Mesenteric fat pad (tissue), 1 donor: ENCODE data around the gene PSTK. TPM values are rescaled to one million over a fixed set of nuclear protein-coding genes. Genes with fewer than 3 reads are reported as not detected.

Source experiments
- DNase-seq: peaks from one replicate; pipeline ENCODE4 v3.0.0-alpha.2; 2020; ENCODE audit warnings: low spot score
- total RNA-seq: library from RNA; stranded (reverse); fragmentation: NEBNext Ultra II Directional; extraction: Animal tissue kit (Norgen Biotek cat#: 25700); gene quantifications from one replicate; pipeline ENCODE4 v1.2.1, GENCODE V29; 2021
- donor health status: DM: yes; HTN: yes; CAD: no.

PSTK gene
- total RNA-seq, 1 donor from 2014 or later: 1.9 TPM

DNA sequence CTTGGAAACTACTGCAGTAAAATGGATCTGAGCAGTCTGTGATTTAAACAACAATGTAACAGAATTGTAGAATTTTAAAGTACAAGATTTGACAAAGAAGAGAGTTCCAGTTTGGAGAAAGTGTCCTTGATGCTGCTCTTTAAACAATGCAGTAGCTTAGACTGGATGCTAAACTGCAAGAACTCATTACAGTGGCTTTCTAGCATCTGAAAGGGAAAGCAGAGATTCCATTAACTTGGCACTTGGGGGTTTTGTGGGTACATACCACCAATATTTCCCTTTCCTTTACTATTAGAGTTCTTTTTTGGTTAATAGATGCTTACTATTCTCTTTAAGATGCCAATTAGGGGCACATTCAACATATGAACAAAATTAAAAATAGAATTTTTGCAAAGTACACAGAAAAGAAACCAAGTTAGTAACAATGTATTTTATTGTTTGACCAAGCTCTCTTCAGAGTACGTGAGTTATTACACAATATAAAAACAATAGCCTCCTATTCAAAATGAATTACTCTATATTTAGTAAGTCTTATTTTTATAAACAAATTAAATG is 11.9 kb downstream of the PSTK start:
- no peak for DNase-seq

DNA sequence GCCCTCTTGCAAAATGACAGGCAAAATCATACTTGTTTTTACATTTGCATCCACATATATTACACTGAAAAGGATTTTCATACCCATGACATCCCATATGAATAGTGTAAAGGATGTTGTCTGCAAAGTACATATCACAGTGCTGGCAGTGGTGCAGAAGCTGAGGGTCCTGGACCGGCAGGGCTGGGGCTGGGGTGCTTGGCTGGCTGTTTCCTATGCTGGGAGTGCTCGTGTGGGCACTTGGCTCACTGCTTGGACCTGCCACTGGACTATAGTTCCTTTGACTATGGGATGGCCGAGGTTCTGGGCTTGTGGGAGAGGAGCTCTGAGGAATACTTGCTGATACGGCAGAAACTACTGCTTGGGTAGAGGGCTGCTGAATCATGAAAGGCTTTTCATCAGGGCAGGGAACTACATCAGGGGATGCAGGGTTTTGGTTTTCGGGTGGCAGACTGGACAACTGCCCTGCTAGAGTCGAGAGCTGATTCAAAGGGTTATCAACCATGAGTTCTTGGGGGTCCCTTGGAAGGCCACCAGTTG is 13.7 kb downstream of the PSTK start:
- no peak for DNase-seq

DNA sequence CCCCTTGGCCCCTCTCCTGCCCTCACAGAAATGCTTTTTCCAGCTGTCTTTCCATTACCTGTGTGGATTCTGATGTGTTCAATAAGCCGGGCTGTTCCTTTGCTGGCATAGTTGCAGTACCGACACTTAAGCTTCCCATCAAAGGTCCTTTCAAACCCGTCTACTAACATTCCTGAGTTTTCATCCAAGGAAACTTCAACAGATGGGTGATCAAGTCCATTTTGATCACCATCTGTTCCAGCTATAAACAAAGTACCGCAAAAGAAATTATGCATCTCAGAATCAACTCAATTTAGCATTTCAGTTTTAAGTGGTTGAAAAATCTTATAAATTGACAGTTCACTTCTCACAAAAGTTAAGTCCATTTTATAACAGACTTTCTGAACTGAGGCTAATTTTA is 15.7 kb downstream of the PSTK start:
- DNase-seq: no peak

DNA sequence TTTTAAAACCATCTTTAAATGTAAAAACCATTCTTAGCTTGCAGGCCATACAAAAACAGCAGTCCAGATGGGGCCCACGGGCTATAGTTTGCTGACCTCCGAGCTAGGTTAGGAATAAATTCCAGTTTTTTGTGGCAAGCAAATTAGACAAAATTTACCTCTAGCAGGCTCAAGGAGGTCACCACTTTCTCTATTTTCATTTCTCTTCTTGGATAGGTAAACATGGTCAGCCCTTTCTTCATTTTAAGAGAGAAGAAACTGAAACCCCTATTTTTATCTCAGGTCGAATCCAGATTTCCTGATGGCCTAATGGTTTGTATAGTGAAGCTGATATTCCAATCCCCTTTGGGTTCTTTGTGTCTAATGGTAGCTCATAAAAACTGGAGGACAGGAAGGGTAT is 17.7 kb downstream of the PSTK start:
- no peak for DNase-seq

DNA sequence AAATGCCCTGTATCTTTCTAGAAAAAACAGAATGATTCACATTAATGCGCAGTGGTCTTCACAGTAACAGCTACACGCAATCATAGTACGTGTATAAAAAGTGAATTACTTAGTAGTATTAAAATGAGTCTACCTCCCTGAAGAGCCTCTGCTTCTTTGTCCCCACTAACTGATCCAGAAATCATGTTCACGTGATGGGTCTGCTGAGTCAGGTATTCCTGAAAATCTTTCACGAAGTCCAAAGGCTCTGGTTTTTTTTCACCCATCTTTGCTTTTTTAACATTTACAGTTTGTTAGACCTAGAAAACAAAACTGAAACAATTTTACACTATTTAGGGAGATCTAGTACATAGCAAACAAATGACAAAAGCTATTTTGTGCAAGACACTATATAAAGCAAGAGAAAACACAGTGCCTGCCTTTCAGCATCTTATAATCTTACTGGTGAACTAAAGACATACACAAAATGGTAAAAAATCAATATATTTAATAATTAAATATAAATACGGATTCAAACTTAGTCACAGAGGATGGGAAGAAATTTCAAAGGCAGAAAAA is 18.2 kb downstream of the PSTK start:
- no peak for DNase-seq

DNA sequence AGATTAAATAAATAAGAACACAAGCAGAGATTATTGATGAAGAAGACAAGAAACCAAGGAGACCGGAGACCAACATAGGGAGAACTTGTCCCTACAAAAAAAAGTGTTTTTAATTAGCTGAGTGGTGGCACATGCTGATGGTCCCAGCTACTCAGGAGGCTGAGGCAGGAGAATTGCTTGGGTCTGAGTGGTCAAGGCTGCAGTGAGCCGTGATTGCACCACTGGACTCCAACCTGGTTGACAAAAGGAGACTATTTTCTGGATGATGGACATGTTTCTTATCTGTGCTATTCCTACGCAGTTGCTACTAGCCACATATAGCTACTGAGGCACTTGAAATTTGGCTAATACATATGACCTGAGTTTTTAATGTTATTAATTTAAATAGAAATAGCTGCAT is 18.7 kb downstream of the PSTK start:
- no peak for DNase-seq

DNA sequence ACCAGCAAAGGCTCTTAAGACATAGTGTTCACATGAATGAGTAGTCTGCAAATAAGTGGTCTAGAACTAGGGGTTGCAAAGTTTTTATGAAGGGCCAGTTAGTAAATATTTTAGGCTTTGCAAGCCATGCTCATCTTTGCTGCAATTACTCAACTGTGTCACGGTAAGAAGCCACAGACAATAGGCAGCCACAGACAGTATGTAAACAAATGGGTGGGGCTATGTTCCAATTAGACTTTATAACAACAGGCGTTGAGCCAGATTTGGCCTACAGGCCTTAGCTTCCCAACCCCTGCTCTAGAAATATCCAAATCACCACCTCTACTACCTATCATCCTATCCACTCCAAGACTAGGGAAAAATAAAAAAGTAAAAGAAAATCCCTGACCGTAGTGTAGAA is 19.1 kb downstream of the PSTK start:
- no peak for DNase-seq

DNA sequence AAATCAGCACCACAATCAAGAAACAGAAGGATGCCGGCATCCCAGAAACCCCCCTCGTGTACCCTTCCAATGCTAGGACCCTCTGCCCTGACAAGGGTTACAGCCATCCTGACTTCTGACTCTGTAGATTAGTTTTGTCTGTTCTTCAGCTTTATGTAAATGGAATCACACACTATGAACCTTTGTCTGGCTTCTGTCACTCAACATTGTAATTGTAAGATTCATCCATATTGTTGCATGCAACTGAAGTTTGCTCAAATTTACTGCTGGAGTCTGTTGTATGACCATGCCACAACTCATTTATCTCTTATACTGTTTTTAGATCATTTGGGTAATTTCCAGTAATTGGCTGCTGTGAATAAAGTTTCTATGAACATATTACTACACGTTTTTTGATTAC is 20.0 kb downstream of the PSTK start:
- no peak for DNase-seq

DNA sequence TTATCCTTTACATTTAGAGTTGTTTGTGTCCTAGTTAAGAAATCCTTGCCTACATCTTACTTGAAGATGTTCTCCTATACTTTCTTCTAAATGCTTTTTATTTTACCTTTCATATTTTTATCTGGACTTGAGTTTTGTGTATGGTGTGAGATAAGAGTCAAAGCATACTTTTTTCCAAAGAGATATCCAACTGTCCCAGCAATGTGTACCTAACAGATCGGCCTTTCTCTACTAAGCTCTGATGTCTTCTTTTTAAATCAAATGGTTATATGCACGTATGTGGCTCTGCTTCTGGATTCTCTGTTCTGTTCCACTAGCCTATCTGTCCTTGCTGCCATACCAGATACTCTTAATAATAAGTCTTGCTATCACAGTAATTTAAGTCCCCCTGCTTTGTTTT is 21.2 kb downstream of the PSTK start:
- DNase-seq: no peak

DNA sequence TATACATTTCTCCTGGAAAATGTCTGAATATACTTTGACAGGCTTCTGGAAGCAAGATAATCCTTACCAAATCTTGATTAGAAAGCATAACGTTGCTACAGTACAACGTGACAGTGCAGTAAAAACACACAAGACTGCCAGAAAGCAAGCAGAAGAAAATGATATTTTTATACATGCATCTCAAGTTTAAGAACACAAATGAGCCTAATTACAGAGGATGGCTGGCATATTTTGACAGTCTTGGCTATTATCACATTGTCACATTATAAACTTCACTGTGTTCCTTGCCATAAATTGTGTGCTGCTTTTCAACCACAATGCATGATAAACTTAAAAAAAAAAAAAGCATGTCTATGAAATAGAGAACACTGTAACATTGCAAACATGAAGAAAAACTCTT is 24.1 kb downstream of the PSTK start:
- no peak for DNase-seq

DNA sequence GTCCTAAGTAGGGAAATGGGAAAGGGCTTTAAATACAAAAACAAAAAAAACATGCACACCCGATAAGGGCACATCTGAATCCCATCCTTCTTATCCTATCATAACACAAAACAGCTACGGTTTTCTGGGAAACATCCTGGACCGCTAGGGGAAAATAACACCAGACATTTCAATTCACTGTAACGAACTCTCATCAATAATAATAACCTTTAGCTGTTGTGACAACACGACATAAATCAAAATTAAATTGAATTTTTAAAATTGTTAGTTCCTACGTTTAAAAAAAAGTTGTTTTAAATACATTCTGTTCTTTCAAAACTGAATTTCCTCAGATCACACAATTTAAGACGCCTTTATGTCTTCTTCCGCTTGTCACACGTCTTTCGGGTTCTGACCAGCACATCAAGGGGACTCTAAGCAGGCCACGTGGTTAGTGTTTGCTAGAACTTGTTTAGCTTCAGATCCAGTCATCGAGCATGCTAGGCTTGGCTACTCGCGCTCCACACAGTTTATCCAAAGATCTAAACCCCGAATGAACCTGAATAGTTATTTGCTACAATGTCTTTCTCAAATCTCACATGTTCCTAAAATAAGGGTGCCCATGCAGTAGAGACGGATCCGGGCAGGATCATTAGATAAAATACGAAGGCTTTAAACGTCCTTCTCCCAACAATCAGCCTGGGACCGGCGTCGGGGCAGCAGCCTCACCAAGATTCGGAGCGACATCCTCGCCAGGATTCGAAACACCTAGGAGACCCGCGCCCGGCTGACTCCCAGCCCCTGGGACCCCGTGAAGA is 27.6 kb downstream of the PSTK start:
- DNase-seq: no peak

DNA sequence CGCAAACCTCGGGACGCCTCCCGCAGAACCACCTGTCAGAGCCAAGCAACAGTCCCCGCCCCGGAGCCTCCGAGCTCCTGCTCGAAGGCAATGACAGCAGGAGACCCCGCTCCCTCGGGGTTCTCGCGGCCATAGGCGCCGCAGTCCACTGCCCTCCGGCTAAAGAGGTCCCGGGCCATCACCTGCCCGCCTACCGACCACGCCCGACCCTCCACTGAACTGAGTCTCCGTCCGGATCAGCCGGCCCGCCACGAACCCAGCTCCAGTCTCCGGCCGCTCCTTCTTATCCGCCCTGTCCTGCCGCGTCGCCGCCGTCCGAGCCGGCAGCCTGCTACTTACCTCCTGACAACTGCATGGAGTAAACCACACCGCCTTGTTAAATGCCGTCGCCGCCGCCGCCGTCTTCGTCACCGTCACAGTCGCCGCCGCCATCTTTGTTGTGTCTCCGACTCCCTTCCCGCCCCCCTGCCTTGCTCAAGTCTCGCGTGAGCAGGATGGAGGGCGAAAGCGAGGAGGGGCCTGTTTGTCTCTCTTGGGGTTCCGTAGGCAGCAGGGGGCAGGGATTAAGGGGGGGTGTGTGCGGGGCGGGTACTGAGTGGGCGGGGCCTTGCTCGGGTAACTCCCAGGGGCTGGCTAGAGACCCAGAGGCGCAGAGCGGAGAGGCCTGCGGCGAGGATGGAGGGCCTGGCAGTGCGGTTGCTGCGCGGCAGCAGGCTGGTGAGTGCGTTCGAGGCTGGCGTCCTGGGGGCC is 28.3 kb downstream of the PSTK start, which contains the start of the genes ACADSB and IKZF5:
ACADSB (plus strand) TSS at position 652 of the 750 bp plus-strand sequence; CDS start at position 676, 24 bp downstream.
IKZF5 (minus strand) TSS at position 441 of the 750 bp plus-strand sequence. CDS start 10,170 bp downstream, outside the sequence.
- peak; percentile 97 for DNase-seq

DNA sequence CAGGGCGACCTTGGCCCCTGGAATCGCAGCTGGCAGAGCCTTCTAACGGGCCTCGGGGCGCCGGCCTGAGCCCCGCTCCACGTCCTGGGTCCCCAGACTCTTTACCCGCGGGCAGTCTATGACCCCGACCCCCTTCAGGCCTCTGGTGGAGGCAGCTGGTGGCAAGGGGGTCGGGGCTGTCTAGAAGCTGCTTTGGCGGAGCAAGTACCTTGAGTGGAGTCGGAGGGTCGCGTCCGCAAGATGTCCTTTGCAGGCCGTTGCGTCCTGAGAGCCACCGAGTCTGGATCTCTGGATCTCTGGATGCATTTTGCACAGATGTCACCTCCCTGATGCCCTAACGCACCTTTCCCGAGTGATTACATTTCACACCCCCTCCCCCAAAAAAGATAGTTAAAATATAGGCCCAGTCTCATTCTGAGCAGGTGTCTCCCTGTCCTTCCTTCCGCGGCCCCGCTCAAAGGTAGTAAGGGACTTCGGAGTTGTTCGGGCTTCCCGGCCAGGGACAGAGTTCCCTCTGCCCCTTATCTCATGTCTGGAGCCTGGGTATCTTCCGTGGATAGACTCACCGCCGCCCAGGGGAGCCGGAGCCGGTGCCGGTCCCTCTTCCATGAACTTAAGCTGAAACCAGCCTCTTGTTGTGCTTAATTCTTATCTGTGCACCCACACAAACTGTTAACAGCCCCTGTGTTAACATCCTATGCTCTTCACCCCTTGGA is 29.1 kb downstream of the PSTK start:
- DNase-seq: no peak

DNA sequence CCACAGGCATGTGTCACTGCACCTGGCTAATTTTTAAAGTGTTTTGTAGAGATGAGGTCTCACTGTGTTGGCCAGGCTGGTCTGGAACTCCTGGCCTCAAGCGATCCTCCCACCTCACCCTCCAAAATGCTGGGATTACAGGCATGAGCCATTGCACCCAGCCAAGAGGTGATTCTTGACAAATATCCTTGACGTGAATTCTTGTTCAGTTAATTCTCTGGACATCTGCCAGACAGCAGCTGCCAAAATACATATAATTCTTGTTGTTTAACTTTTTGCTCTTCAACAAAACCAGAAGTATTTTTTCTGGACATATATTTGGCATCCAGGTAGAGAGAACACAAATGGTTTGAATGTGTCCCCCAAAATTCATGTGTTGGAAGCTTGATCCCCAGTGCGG is 31.8 kb downstream of the PSTK start:
- no peak for DNase-seq

DNA sequence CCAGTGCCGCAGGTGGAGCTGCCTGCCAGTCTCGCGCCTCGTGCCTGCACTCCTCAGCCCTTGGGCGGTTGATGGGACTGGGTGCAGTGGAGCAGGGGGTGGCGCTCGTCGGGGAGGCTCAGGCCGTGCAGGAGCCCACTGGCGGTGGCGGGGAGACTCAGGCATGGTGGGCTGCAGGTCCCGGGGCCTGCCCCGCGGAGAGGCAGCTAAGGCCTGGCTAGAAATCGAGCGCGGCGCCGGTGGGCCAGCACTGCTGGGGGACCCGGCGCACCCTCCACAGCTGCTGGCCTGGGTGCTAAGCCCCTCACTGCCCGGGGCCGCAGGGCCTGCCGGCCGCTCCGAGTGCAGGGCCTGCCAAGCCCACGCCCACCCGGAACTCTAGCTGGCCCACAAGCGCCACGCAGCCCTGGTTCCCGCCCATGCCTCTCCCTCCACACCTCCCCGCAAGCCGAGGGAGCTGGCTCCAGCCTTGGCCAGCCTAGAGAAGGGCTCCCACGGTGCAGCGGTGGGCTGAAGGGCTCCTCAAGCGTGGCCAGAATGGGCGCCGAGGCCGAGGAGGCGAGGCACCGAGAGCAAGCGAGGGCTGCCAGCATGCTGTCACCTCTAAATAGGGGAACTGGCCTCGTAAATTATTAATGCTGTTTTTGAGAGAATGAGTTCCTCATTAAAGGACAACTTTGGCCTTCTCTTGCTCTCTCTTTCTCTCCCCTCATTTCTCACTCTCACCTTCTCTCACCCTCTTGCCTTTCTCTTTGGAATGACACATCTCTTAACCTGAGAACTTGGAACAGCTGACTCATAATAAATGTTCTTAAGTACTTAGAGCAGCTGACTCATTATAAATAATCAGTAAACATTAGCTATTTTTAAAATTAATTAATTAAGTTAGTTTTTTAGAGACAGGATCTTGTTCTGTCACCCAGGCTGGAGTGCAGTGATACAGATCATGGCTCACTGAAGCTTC is 33.5 kb downstream of the PSTK start:
- DNase-seq: no peak

DNA sequence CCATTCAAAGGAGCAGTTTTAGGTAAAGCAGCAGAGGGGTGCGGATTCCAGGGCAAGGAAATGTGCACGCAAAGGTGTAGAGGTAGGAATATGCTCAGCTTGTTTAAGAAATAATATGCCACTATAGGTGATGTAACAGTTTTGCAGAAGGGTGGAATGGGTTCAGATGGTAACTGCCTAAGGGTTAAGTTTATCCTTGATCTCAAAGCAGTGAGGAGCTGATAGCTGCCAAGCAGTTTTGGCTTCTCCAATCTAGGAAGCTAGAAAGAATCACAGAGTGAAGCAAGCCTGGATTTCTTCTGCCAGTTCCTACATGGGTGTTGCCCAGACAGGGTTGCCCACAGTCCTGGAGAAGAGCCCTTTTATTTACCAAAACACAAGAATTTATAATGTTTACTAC is 34.6 kb downstream of the PSTK start:
- no peak for DNase-seq

DNA sequence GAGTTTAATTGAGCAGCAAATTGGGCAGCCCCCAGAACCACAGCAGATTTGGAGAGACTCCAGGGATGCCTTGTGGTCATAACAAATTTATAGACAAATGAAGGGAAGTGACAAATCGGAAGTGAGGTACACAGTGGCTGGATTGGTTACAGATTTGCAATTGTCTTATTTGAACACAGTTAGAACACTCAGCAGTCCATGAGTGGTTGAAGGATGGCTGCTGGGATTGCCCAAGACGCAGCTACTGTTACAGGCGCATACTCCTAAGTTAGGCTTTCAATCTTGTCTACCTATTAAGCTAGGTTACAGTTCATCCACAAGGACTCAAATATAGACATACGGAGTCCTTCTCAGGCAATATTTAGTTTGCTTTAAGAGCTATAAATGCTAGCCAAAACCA is 36.0 kb downstream of the PSTK start:
- DNase-seq: no peak

DNA sequence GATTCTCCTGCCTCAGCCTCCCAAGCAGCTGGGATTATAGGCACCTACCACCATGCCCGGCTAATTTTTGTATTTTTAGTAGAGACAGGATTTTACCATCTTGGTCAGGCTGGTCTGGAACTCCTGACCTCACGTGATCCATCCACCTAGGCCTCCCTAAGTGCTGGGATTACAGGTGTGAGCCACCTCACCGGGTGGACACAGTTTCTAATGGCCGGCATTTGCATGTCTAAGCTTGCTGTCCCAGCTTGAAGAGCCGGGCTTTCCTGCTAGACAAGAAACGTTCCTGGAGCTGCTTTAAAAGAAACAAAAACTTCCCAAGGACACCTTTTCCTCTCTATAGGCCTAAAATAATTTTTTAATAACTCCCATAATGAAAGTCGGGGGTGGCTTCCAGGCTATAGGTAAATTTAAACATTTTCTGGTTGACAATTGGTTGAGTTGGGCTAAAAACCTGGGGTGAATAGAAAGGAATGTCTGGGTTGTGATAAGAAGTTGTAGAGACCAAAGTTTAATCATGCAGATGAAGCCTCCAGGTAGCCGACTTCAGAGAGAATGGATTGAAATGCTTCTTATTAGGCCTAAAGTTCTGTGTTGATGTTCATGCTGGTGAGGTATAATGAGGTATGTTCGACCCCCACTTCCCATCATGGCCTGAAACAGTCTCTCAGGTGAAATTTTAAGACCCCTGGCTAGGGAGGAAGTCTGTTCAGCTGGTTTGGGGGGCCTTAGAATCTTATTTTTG is 37.4 kb downstream of the PSTK start:
- no peak for DNase-seq

DNA sequence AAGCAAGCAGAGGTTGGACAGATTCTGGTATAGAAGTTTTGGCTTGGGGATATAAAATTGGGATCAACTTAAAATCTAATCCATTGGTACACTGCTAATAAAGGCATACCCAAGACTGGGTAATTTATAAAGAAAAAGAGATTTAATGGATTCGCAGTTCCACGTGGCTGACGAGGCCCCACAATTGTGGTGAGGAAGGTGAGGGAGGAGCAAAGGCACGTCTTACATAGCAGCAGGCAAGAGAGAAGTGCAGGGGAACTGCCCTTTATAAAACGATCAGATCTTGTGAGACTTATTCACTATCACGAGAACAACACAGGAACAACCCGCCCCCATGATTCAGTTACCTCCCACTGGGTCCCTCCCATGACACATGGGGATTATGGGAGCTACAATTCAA is 38.3 kb downstream of the PSTK start:
- no peak for DNase-seq
